Measurements from ENCODE around the gene TXLNG.

The TXLNG gene

GRCh38 chrX:16882702-16883486, 96.6 kb downstream of the TXLNG start:
- Histone ChIP-seq H3K9ac (ENCODE audit: low read length) (peak overlapping the region; percentile 83), H3K27me3 (ENCODE audit: low read depth, low read length) (no peaks in the 10 kb centered on the region), H2AFZ (ENCODE audit: low read depth, low read length) (peak overlapping the region; percentile 99), H3K36me3 (replicated peaks; ENCODE audit: low read depth, low read length) (no peaks in the 10 kb centered on the region), H3K4me3 (ENCODE audit: low read length) (peak overlapping the region; percentile 84), H4K20me1 (ENCODE audit: insufficient read depth, low read length) (no peaks in the 10 kb centered on the region), H3K4me2 (ENCODE audit: low read length) (peak overlapping the region; percentile 94), H3K9me3 (ENCODE audit: insufficient read depth, low read length) (no peaks in the 10 kb centered on the region), H3K79me2 (ENCODE audit: low read length) (no peaks in the 10 kb centered on the region), H3K27ac (ENCODE audit: low read length) (peak overlapping the region; percentile 85), H3K4me1 (ENCODE audit: low read length) (peaks cover 17% of the 10 kb centered on the region)
- TF ChIP-seq CTCF (IDR thresholded peaks at IDR 0.05; ENCODE audit: low read depth, low read length), result peak; percentile 70
- no peak for TF ChIP-seq EZH2phosphoT487 (IDR thresholded peaks at IDR 0.05; ENCODE audit: low read depth)

GRCh38 chrX:16883487-16883804, 97.2 kb downstream of the TXLNG start:
- Histone ChIP-seq H2AFZ (ENCODE audit: low read depth, low read length) (peak overlapping the region; percentile 99; the same call in 1 of the 2 replicates), H3K4me3 (ENCODE audit: low read length) (peak overlapping the region; percentile 84; the same call in 1 of the 2 replicates), H4K20me1 (ENCODE audit: insufficient read depth, low read length) (no peaks in the 10 kb centered on the region), H3K9me3 (ENCODE audit: insufficient read depth, low read length) (no peaks in the 10 kb centered on the region), H3K79me2 (ENCODE audit: low read length) (no peaks in the 10 kb centered on the region), H3K4me2 (ENCODE audit: low read length) (peak overlapping the region; percentile 94), H3K36me3 (replicated peaks; ENCODE audit: low read depth, low read length) (no peaks in the 10 kb centered on the region), H3K27me3 (ENCODE audit: low read depth, low read length) (no peaks in the 10 kb centered on the region), H3K4me1 (ENCODE audit: low read length) (peaks cover 17% of the 10 kb centered on the region), H3K9ac (ENCODE audit: low read length) (peak overlapping the region; percentile 83; the same call in 1 of the 2 replicates), H3K27ac (ENCODE audit: low read length) (peak overlapping the region; percentile 85; the same call in 1 of the 2 replicates)
- TF ChIP-seq CTCF (IDR thresholded peaks at IDR 0.05; ENCODE audit: low read depth, low read length) (no peak), EZH2phosphoT487 (IDR thresholded peaks at IDR 0.05; ENCODE audit: low read depth) (no peak)

GRCh38 chrX:16885628-16886027, 99.4 kb downstream of the TXLNG start:
- peaks cover 17% of the 10 kb centered on the region for H3K4me1 ChIP-seq (ENCODE audit: low read length)
- H3K4me2 ChIP-seq (ENCODE audit: low read length), result peak overlapping the region; percentile 64
- H3K9ac ChIP-seq (ENCODE audit: low read length), result peak overlapping the region; percentile 36; the same call in 1 of the 2 replicates
- peak overlapping the region; percentile 84 for H2AFZ ChIP-seq (ENCODE audit: low read depth, low read length)
- TF ChIP-seq CTCF (IDR thresholded peaks at IDR 0.05; ENCODE audit: low read depth, low read length), result no peak
- no peak for TF ChIP-seq EZH2phosphoT487 (IDR thresholded peaks at IDR 0.05; ENCODE audit: low read depth)
- peak overlapping the region; percentile 20; the same call in 1 of the 2 replicates for H3K4me3 ChIP-seq (ENCODE audit: low read length)
- no peaks in the 10 kb centered on the region for H3K27me3 ChIP-seq (ENCODE audit: low read depth, low read length)
- H3K9me3 ChIP-seq (ENCODE audit: insufficient read depth, low read length), result no peaks in the 10 kb centered on the region
- H4K20me1 ChIP-seq (ENCODE audit: insufficient read depth, low read length), result no peaks in the 10 kb centered on the region
- peak overlapping the region; percentile 38 for H3K27ac ChIP-seq (ENCODE audit: low read length)
- H3K79me2 ChIP-seq (ENCODE audit: low read length), result no peaks in the 10 kb centered on the region
- H3K36me3 ChIP-seq (replicated peaks; ENCODE audit: low read depth, low read length), result no peaks in the 10 kb centered on the region

GRCh38 chrX:16892504-16893362, 106.5 kb downstream of the TXLNG start:
- Histone ChIP-seq H3K4me2 (ENCODE audit: low read length) (peak overlapping the region; percentile 78), H3K4me1 (ENCODE audit: low read length) (peaks cover 9% of the 10 kb centered on the region), H3K27me3 (ENCODE audit: low read depth, low read length) (no peaks in the 10 kb centered on the region), H3K9me3 (ENCODE audit: insufficient read depth, low read length) (no peaks in the 10 kb centered on the region), H2AFZ (ENCODE audit: low read depth, low read length) (peak overlapping the region; percentile 94), H4K20me1 (ENCODE audit: insufficient read depth, low read length) (no peaks in the 10 kb centered on the region), H3K36me3 (replicated peaks; ENCODE audit: low read depth, low read length) (no peaks in the 10 kb centered on the region), H3K9ac (ENCODE audit: low read length) (peak overlapping the region; percentile 43), H3K27ac (ENCODE audit: low read length) (no peak overlapping the region), H3K79me2 (ENCODE audit: low read length) (no peaks in the 10 kb centered on the region), H3K4me3 (ENCODE audit: low read length) (peak overlapping the region; percentile 49)
- TF ChIP-seq EZH2phosphoT487 (IDR thresholded peaks at IDR 0.05; ENCODE audit: low read depth) (no peak), CTCF (IDR thresholded peaks at IDR 0.05; ENCODE audit: low read depth, low read length) (peak; percentile 90)
